ENCODE measurements around the gene MT1E.

MT1E gene

GRCh38 chr16:56630134-56630533, 4.6 kb downstream of the MT1E start:
- H3K9me3 ChIP-seq (ENCODE audit: low read length), result no peaks in the 10 kb centered on the region
- peaks cover 28% of the 10 kb centered on the region for H3K4me1 ChIP-seq (ENCODE audit: insufficient read depth, low read length)
- no peak overlapping the region for H3K27ac ChIP-seq (ENCODE audit: low read depth, low read length)
- H3K36me3 ChIP-seq (ENCODE audit: insufficient read depth, low read length), result no peaks in the 10 kb centered on the region
- no peak overlapping the region for H3K9ac ChIP-seq (ENCODE audit: low read length)
- H3K4me3 ChIP-seq (ENCODE audit: low read depth in 1 of 2, low read length in 2 of 2), result no peak overlapping the region
- H3K27me3 ChIP-seq (ENCODE audit: control insufficient read depth in 1 of 2, insufficient read depth in 2 of 2, low read length in 2 of 2), result peaks cover 11 to 16% of the 10 kb centered on the region in 2 donors

- H3K27ac ChIP-seq (ENCODE audit: low read depth, low read length), result no peak overlapping the region
- H3K36me3 ChIP-seq (ENCODE audit: insufficient read depth, low read length), result no peaks in the 10 kb centered on the region
- H3K27me3 ChIP-seq (ENCODE audit: control insufficient read depth in 1 of 2, insufficient read depth in 2 of 2, low read length in 2 of 2), result peaks cover 22 to 27% of the 10 kb centered on the region in 2 donors
- no peak overlapping the region for H3K4me3 ChIP-seq (ENCODE audit: low read depth in 1 of 2, low read length in 2 of 2)
- H3K4me1 ChIP-seq (ENCODE audit: insufficient read depth, low read length), result peaks cover 36% of the 10 kb centered on the region
- H3K9me3 ChIP-seq (ENCODE audit: low read length), result no peaks in the 10 kb centered on the region
- H3K9ac ChIP-seq (ENCODE audit: low read length), result no peak overlapping the region
Observed at GRCh38 chr16:56631197-56631596, 5.6 kb downstream of the MT1E start.

- Histone ChIP-seq H3K27me3 (ENCODE audit: control insufficient read depth in 1 of 2, insufficient read depth in 2 of 2, low read length in 2 of 2) (peaks cover 22 to 33% of the 10 kb centered on the region in 2 donors), H3K36me3 (ENCODE audit: insufficient read depth, low read length) (no peaks in the 10 kb centered on the region), H3K27ac (ENCODE audit: low read depth, low read length) (peak overlapping the region; percentile 42), H3K4me1 (ENCODE audit: insufficient read depth, low read length) (peaks cover 31% of the 10 kb centered on the region), H3K9ac (ENCODE audit: low read length) (peak overlapping the region; percentile 44), H3K4me3 (ENCODE audit: low read depth in 1 of 2, low read length in 2 of 2) (peak overlapping the region; percentile 51 to 63), H3K9me3 (ENCODE audit: low read length) (no peaks in the 10 kb centered on the region)
Observed at GRCh38 chr16:56631832-56632155, 6.2 kb downstream of the MT1E start.

- peaks cover 26% of the 10 kb centered on the region for H3K4me1 ChIP-seq (ENCODE audit: insufficient read depth, low read length)
- no peaks in the 10 kb centered on the region for H3K9me3 ChIP-seq (ENCODE audit: low read length)
- H3K27ac ChIP-seq (ENCODE audit: low read depth, low read length), result peak within 1 kb of the TSS; percentile 42
- no peaks in the 10 kb centered on the region for H3K36me3 ChIP-seq (ENCODE audit: insufficient read depth, low read length)
- peak within 1 kb of the TSS; percentile 51 to 63 for H3K4me3 ChIP-seq (ENCODE audit: low read depth in 1 of 2, low read length in 2 of 2)
- peak within 1 kb of the TSS; percentile 53 for H3K9ac ChIP-seq (ENCODE audit: low read length)
- H3K27me3 ChIP-seq (ENCODE audit: control insufficient read depth in 1 of 2, insufficient read depth in 2 of 2, low read length in 2 of 2), result peaks cover 24 to 38% of the 10 kb centered on the region in 2 donors
Observed at GRCh38 chr16:56632156-56632847, 6.7 kb downstream of the MT1E start, which contains the start of gene MT1M. TSS of gene MT1M (plus strand) at chr16:56632659. CDS start at chr16:56632732, 73 bp downstream.

- peaks cover 30 to 44% of the 10 kb centered on the region in 2 donors for H3K27me3 ChIP-seq (ENCODE audit: control insufficient read depth in 1 of 2, insufficient read depth in 2 of 2, low read length in 2 of 2)
- H3K9ac ChIP-seq (ENCODE audit: low read length), result peak overlapping the region; percentile 53
- no peaks in the 10 kb centered on the region for H3K36me3 ChIP-seq (ENCODE audit: insufficient read depth, low read length)
- H3K4me3 ChIP-seq (ENCODE audit: low read depth in 1 of 2, low read length in 2 of 2), result peak overlapping the region; percentile 51 to 63
- H3K4me1 ChIP-seq (ENCODE audit: insufficient read depth, low read length), result peaks cover 24% of the 10 kb centered on the region
- H3K9me3 ChIP-seq (ENCODE audit: low read length), result no peaks in the 10 kb centered on the region
- H3K27ac ChIP-seq (ENCODE audit: low read depth, low read length), result no peak overlapping the region
Observed at GRCh38 chr16:56632848-56633365, 7.3 kb downstream of the MT1E start.

GRCh38 chr16:56633535-56633934, 8.0 kb downstream of the MT1E start:
- Histone ChIP-seq H3K27ac (ENCODE audit: low read depth, low read length) (no peak overlapping the region), H3K9me3 (ENCODE audit: low read length) (no peaks in the 10 kb centered on the region), H3K4me3 (ENCODE audit: low read depth in 1 of 2, low read length in 2 of 2) (no peak overlapping the region), H3K36me3 (ENCODE audit: insufficient read depth, low read length) (no peaks in the 10 kb centered on the region), H3K4me1 (ENCODE audit: insufficient read depth, low read length) (peaks cover 28% of the 10 kb centered on the region), H3K9ac (ENCODE audit: low read length) (no peak overlapping the region), H3K27me3 (ENCODE audit: control insufficient read depth in 1 of 2, insufficient read depth in 2 of 2, low read length in 2 of 2) (peaks cover 35 to 50% of the 10 kb centered on the region in 2 donors)

- Histone ChIP-seq H3K4me3 (ENCODE audit: low read depth in 1 of 2, low read length in 2 of 2) (peak overlapping the region in 1 of 2 donors; percentile 11), H3K9me3 (ENCODE audit: low read length) (no peaks in the 10 kb centered on the region), H3K36me3 (ENCODE audit: insufficient read depth, low read length) (no peaks in the 10 kb centered on the region), H3K4me1 (ENCODE audit: insufficient read depth, low read length) (peaks cover 34% of the 10 kb centered on the region), H3K27ac (ENCODE audit: low read depth, low read length) (no peak overlapping the region), H3K27me3 (ENCODE audit: control insufficient read depth in 1 of 2, insufficient read depth in 2 of 2, low read length in 2 of 2) (peaks cover 48 to 63% of the 10 kb centered on the region in 2 donors), H3K9ac (ENCODE audit: low read length) (no peak overlapping the region)
Observed at GRCh38 chr16:56634715-56635440, 9.3 kb downstream of the MT1E start.

- Histone ChIP-seq H3K9me3 (ENCODE audit: low read length) (no peaks in the 10 kb centered on the region), H3K27ac (ENCODE audit: low read depth, low read length) (no peak overlapping the region), H3K27me3 (ENCODE audit: control insufficient read depth in 1 of 2, insufficient read depth in 2 of 2, low read length in 2 of 2) (peaks cover 54 to 63% of the 10 kb centered on the region in 2 donors), H3K9ac (ENCODE audit: low read length) (no peak overlapping the region), H3K4me1 (ENCODE audit: insufficient read depth, low read length) (peaks cover 34% of the 10 kb centered on the region), H3K4me3 (ENCODE audit: low read depth in 1 of 2, low read length in 2 of 2) (peak overlapping the region in 1 of 2 donors; percentile 11), H3K36me3 (ENCODE audit: insufficient read depth, low read length) (no peaks in the 10 kb centered on the region)
Observed at GRCh38 chr16:56635441-56635967, 9.9 kb downstream of the MT1E start.

GRCh38 chr16:56636616-56637413, 11.2 kb downstream of the MT1E start:
- no peak overlapping the region for H3K9ac ChIP-seq (ENCODE audit: low read length)
- no peak overlapping the region for H3K27ac ChIP-seq (ENCODE audit: low read depth, low read length)
- no peak overlapping the region for H3K4me3 ChIP-seq (ENCODE audit: low read depth in 1 of 2, low read length in 2 of 2)
- no peaks in the 10 kb centered on the region for H3K9me3 ChIP-seq (ENCODE audit: low read length)
- H3K27me3 ChIP-seq (ENCODE audit: control insufficient read depth in 1 of 2, insufficient read depth in 2 of 2, low read length in 2 of 2), result peaks cover 57 to 63% of the 10 kb centered on the region in 2 donors
- no peaks in the 10 kb centered on the region for H3K36me3 ChIP-seq (ENCODE audit: insufficient read depth, low read length)
- peaks cover 30% of the 10 kb centered on the region for H3K4me1 ChIP-seq (ENCODE audit: insufficient read depth, low read length)

GRCh38 chr16:56637814-56638750, 12.5 kb downstream of the MT1E start, which contains the start of gene MT1A:
TSS of gene MT1A (plus strand) at chr16:56638666. CDS start at chr16:56638739, 73 bp downstream.
- peaks cover 57 to 60% of the 10 kb centered on the region in 2 donors for H3K27me3 ChIP-seq (ENCODE audit: control insufficient read depth in 1 of 2, insufficient read depth in 2 of 2, low read length in 2 of 2)
- no peaks in the 10 kb centered on the region for H3K36me3 ChIP-seq (ENCODE audit: insufficient read depth, low read length)
- no peak within 1 kb of the TSS for H3K9ac ChIP-seq (ENCODE audit: low read length)
- H3K9me3 ChIP-seq (ENCODE audit: low read length), result no peaks in the 10 kb centered on the region
- H3K4me1 ChIP-seq (ENCODE audit: insufficient read depth, low read length), result peaks cover 23% of the 10 kb centered on the region
- H3K27ac ChIP-seq (ENCODE audit: low read depth, low read length), result no peak within 1 kb of the TSS
- peak within 1 kb of the TSS; percentile 52 to 62 for H3K4me3 ChIP-seq (ENCODE audit: low read depth in 1 of 2, low read length in 2 of 2)
